ENCODE measurements around the gene MDFIC. TPM values are rescaled to one million over a fixed set of nuclear protein-coding genes. Genes with fewer than 3 reads are reported as not detected.

MDFIC gene
- total RNA-seq, 1 experiment from 2014 or later, result 13.0 TPM

GRCh38 chr7:114970308-114970707 lies 48.4 kb downstream of the MDFIC start:
- no peak for TF ChIP-seq CTCF (IDR thresholded peaks at IDR 0.05; ENCODE audit: unreplicated experiment)
- CTCF ChIA-PET, result no interaction called here
- no peak overlapping the region for H3K27ac Mint-ChIP-seq (ENCODE audit: unreplicated experiment)
- intact Hi-C loops (cut with micrococcal nuclease; ENCODE audit: unreplicated experiment), result no loop called here
- no peak overlapping the region for H3K4me3 Mint-ChIP-seq (ENCODE audit: low read depth, unreplicated experiment)
- no peaks in the 10 kb centered on the region for H3K4me1 Mint-ChIP-seq (ENCODE audit: low read depth, unreplicated experiment)
- BruUV-seq (replicated peaks), result no TSS peak
- no peaks in the 10 kb centered on the region for H3K27me3 Mint-ChIP-seq (ENCODE audit: unreplicated experiment)
- H3K9me3 Mint-ChIP-seq (ENCODE audit: low read depth, unreplicated experiment), result no peaks in the 10 kb centered on the region
- no peaks in the 10 kb centered on the region for H3K36me3 Mint-ChIP-seq (ENCODE audit: insufficient read depth, unreplicated experiment)
- DNase-seq, result no peak

GRCh38 chr7:114970732-114971131 lies 48.8 kb downstream of the MDFIC start:
- intact Hi-C loops (cut with micrococcal nuclease; ENCODE audit: unreplicated experiment), result no loop called here
- Mint-ChIP-seq H3K36me3 (ENCODE audit: insufficient read depth, unreplicated experiment) (no peaks in the 10 kb centered on the region), H3K4me3 (ENCODE audit: low read depth, unreplicated experiment) (no peak overlapping the region), H3K27ac (ENCODE audit: unreplicated experiment) (no peak overlapping the region), H3K4me1 (ENCODE audit: low read depth, unreplicated experiment) (no peaks in the 10 kb centered on the region), H3K9me3 (ENCODE audit: low read depth, unreplicated experiment) (no peaks in the 10 kb centered on the region), H3K27me3 (ENCODE audit: unreplicated experiment) (no peaks in the 10 kb centered on the region)
- no peak for TF ChIP-seq CTCF (IDR thresholded peaks at IDR 0.05; ENCODE audit: unreplicated experiment)
- DNase-seq, result no peak
- BruUV-seq (replicated peaks), result no TSS peak
- CTCF ChIA-PET, result no interaction called here

GRCh38 chr7:114972567-114972966 lies 50.7 kb downstream of the MDFIC start:
- CTCF ChIA-PET, result no interaction called here
- Mint-ChIP-seq H3K36me3 (ENCODE audit: insufficient read depth, unreplicated experiment) (no peaks in the 10 kb centered on the region), H3K4me3 (ENCODE audit: low read depth, unreplicated experiment) (no peak overlapping the region), H3K27me3 (ENCODE audit: unreplicated experiment) (no peaks in the 10 kb centered on the region), H3K27ac (ENCODE audit: unreplicated experiment) (no peak overlapping the region), H3K9me3 (ENCODE audit: low read depth, unreplicated experiment) (no peaks in the 10 kb centered on the region), H3K4me1 (ENCODE audit: low read depth, unreplicated experiment) (no peaks in the 10 kb centered on the region)
- DNase-seq, result no peak
- intact Hi-C loops (cut with micrococcal nuclease; ENCODE audit: unreplicated experiment), result no loop called here
- no TSS peak for BruUV-seq (replicated peaks)
- TF ChIP-seq CTCF (IDR thresholded peaks at IDR 0.05; ENCODE audit: unreplicated experiment), result no peak

- H3K4me3 Mint-ChIP-seq (ENCODE audit: low read depth, unreplicated experiment), result no peak overlapping the region
- H3K36me3 Mint-ChIP-seq (ENCODE audit: insufficient read depth, unreplicated experiment), result no peaks in the 10 kb centered on the region
- H3K9me3 Mint-ChIP-seq (ENCODE audit: low read depth, unreplicated experiment), result no peaks in the 10 kb centered on the region
- no peaks in the 10 kb centered on the region for H3K27me3 Mint-ChIP-seq (ENCODE audit: unreplicated experiment)
- no peak for TF ChIP-seq CTCF (IDR thresholded peaks at IDR 0.05; ENCODE audit: unreplicated experiment)
- no peak overlapping the region for H3K27ac Mint-ChIP-seq (ENCODE audit: unreplicated experiment)
- H3K4me1 Mint-ChIP-seq (ENCODE audit: low read depth, unreplicated experiment), result no peaks in the 10 kb centered on the region
- BruUV-seq (replicated peaks), result no TSS peak
- DNase-seq, result no peak
- intact Hi-C loops (cut with micrococcal nuclease; ENCODE audit: unreplicated experiment), result no loop called here
- CTCF ChIA-PET, result no interaction called here
Measured at GRCh38 chr7:114973147-114973546, 51.3 kb downstream of the MDFIC start.

GRCh38 chr7:114975401-114975800 lies 53.5 kb downstream of the MDFIC start:
- no peak overlapping the region for H3K27ac Mint-ChIP-seq (ENCODE audit: unreplicated experiment)
- no peak overlapping the region for H3K4me3 Mint-ChIP-seq (ENCODE audit: low read depth, unreplicated experiment)

More at GRCh38 chr7:114975401-114975800, 53.5 kb downstream of the MDFIC start:
- no TSS peak for BruUV-seq (replicated peaks)
- H3K4me1 Mint-ChIP-seq (ENCODE audit: low read depth, unreplicated experiment), result peaks cover 15% of the 10 kb centered on the region
- no peak for DNase-seq
- no peak for TF ChIP-seq CTCF (IDR thresholded peaks at IDR 0.05; ENCODE audit: unreplicated experiment)
- H3K27me3 Mint-ChIP-seq (ENCODE audit: unreplicated experiment), result no peaks in the 10 kb centered on the region
- no peaks in the 10 kb centered on the region for H3K36me3 Mint-ChIP-seq (ENCODE audit: insufficient read depth, unreplicated experiment)
- CTCF ChIA-PET, result no interaction called here
- no peaks in the 10 kb centered on the region for H3K9me3 Mint-ChIP-seq (ENCODE audit: low read depth, unreplicated experiment)
- intact Hi-C loops (cut with micrococcal nuclease; ENCODE audit: unreplicated experiment), result no loop called here
